OCI-LY1 (cell line): ENCODE measurements around the gene G6PC3.

Source experiments
- CTCF ChIP-seq: fragments of 200-600 bp; sonication (generic), shearing (Covaris generic); IDR thresholded peaks from 2 replicates; pipeline ENCODE4 v1.5.1; 2017; ENCODE audit warnings: mild to moderate bottlenecking, antibody characterized with exemption, low read length, moderate library complexity, mixed read lengths
- EZH2 ChIP-seq: fragments of 200-600 bp; sonication (generic), shearing (Covaris generic); IDR thresholded peaks from 2 replicates; pipeline ENCODE4 v1.8.0; 2017; ENCODE audit warnings: borderline replicate concordance, mixed run types, mild to moderate bottlenecking, antibody characterized with exemption, low read length, moderate library complexity, mixed read lengths

GRCh38 chr17:44061446-44061845, 9.1 kb upstream of the G6PC3 start:
- TF ChIP-seq CTCF = no peak
- TF ChIP-seq EZH2 = no peak
